NCI-H1105 (cell line): ENCODE measurements around the gene TSPAN18.

Experiments used
- DNase-seq: peaks from one replicate; lab custom pipeline; 2025; lab: John Stamatoyannopoulos, UW

The TSPAN18 gene

DNA sequence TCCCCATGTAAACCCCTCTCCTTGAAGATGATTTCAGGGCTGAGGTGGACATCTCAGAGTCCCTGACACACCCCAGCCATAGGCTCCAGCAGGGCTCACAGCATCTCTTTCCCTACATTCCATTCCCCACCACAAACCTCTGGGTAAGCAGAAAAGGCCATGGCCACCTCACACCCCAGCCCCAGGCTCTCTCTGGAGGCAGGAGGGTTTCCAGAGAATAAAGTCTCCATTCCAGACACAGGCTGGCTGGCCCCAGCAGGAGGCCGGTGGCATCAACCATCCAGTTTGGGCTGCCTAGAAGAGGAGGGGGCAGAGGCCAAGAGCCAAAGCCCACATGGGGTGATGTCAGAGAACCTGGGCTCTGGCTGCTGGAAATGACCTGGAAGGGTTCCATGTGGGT, 162.5 kb downstream of the TSPAN18 start:
- no peak for DNase-seq

DNA sequence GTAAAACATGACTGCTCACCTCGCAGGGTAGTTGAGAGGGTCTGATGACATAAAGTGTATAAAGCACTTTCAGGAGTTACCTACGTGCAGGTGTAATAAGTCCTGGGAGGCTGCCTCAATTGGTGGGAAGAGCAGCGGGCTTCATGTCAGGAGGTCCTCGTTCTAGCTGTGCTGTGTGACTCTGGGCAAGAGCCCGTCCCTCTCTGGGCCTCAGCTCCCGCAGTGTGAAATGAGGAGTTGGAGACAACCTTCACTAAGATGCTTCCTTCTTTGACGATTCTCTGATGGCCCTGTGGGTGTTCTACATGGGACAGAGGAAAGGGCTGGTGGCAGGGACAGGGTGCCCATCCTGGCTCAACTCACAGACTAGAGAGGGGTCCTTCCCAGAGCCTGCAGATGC, 166.1 kb downstream of the TSPAN18 start:
- no peak for DNase-seq

DNA sequence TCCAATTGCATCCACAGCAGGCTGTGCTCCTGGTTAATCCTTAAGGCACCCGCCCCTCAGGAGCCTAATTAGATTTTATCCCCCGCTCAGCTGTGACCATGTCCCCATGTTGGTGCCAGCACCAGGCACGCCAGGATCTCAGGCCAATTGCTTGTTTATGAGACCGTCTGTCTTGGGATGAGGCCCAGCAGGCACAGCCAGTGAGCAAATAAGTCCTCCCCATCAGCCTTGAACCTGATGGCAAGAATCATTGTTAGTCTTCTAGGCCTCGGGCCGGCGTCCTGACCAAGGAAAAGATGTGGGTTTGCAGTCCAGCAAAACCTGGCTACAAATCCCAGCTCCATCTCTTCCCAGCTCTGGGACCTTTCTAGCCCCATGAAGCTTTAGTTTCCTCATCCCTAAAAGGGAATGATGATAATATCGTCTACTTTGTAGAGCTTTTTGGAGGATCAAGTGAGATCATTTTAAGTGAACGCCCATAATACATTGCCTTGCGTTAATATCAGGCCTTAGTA, 166.6 kb downstream of the TSPAN18 start:
- no peak for DNase-seq

DNA sequence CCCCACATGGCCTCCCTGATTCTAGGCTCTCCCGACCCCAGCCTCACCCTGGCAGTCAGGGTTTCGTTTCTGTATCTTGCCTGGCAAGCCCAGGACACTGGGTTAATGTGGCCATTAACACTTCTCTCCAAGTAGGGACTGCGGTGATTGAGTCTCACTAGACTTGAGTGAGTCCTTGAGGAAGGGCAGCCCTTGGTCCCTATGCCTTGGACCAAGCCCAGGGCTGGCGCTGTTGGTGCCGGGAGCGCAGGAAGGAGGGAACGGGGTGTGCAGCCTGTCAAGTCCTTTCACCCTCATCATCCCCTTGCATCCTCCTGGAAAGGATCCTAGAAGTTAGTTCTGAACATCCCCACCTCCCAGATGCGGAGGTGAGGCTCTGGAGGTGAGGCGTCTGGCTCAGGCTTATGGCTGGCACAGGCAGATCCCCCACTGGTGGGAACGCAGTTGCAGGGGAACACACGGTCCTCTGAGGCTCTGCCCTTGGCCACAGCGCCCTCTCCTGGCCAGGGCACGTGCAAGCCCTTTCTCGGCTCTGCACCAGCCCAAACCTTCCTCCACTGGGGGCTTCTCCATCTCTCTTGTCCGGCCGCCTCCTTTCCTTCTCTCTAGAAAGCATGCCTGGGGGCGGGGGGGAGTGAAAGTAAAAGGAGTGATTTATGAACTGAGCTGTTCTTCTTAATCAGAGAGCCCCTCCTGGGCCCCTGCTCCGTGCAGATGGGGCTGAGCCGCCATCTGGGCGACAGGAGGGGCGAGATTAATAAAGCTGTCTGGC, 167.3 kb downstream of the TSPAN18 start:
- DNase-seq = peak; percentile 55

DNA sequence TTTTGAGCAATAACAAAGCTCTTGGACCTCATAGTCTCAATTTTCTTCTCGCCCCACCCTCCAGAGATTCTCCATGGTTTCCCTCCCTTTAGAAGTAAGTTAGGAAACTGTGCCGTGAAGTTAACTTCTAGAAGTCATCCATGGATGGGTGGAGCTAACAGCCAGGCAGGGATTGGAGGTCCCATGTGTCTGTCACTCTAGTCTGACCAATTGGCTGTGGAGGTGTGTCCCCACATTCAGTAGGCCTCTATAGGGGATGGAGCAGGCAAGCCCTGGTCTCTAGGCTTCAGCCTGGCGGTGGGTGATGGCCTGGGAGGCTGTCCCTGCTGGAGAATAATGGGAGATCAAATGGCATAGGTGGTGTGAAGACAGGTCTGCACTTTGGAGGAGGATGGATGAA, 173.2 kb downstream of the TSPAN18 start:
- DNase-seq = no peak

DNA sequence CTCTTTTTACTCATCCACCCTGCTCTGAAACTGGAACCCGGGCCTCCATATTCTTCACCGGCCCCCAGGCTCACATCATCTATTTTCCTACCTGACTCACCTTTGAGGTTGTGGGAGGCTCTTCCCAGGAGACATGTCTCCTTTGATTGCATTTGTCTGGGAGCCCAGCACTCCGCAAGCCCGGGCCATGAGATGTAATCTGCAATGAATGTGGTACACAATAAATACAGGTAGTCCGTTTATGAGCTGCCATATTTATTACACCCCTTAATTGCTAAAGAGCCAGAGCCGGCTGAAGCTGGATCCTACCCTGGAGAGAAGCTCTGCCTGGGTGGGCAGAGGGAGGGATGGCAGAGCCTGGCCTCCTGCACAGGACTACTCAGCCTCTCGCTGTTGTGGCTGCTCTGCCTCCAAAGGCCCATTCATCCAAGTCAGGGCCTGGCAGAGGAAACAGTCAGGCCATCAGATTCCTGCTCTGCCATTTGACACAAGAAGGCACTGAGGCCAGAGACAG, 174.4 kb downstream of the TSPAN18 start:
- DNase-seq = no peak

DNA sequence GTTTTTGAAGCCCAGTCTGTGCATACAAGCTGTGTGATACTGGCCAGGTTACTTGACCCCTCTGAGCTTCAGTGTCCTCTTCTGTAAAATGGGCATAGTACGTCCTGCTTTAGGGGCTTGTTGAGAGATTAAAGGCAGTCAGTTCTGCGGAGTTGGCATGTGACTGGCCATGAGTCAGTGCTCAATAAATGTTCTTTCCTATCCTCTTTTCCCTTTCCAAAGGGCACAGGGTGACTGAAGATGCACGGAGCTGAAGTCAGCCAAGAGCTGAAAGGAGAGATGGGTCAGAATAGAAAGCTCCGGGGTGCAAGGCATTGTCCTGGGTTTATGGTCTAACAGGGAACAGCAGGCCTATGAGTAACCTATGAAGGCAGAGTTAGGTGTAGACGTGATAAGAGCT, 175.0 kb downstream of the TSPAN18 start:
- no peak for DNase-seq

DNA sequence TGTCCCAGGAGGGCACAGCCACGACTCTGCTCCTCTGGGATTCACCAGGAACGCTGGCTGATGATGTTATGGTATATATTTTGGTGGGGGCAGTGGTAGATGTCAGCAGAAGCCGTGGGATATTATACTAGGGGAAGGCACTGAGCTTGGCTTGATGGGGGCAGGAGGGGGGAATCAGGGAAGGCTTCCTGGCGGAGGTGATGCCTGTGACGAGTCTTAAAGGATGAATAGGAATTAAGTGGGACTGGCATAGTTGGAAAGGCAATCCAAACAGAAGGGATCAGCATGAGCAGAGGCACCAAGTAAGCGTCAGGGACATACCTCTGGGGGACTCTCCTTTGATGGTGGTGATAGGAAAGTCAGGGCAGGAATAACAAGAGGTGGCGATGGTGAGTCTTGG, 176.3 kb downstream of the TSPAN18 start:
- no peak for DNase-seq

DNA sequence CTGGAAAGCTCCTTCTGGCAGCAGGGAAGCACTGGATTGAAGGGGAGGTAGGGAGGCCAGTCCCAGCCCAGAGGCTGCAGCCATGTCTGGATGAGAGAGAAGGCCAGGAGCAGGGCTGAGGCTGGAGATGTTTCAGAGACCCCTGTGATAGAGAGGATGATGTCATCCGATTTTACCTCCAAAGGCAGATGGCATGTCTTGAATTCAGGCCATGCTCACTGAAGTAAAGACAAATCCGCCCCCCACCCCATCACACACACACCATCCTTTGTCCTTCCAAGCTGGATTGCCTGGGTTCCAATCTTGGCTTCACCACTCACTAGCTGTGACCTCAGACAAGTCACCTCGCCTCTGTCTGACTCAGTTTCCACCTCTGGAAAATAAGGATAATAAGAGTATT, 176.8 kb downstream of the TSPAN18 start:
- no peak for DNase-seq

DNA sequence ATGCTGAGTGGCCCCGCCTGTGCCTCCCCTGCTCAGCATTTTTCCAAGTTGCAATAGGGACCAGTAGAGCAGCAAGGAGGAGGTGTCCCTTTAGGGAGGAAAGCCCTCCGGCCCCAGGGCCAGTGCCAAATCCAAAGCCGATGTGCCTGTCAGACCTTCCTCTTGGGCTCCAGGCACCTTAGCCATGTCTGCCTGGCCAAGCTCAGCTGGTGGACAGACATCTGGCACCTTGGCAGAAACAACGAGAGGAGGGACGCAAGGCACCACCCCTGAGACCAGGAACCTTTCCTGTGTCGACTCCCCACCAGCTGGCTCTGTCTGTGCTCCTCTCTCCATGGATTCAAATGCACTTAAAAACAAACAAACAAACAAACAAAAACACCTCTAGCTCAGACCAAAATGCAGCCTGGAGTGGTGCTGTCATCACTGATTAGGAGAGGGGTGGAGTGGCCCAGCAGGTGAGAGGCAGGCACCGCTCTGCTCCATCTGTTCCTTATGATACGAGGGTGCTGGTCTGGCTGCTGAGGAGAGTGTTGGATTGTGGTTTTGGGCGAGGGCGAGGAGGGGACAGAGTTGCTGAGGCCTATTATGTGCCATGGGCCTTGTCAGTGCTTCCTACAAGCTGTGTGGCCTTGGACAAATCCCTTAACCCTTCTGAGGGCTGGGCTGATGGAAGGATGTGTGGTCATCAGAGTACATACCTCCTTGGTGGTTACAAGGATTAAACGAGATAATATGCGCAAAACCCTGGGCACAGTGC, 177.7 kb downstream of the TSPAN18 start:
- no peak for DNase-seq

DNA sequence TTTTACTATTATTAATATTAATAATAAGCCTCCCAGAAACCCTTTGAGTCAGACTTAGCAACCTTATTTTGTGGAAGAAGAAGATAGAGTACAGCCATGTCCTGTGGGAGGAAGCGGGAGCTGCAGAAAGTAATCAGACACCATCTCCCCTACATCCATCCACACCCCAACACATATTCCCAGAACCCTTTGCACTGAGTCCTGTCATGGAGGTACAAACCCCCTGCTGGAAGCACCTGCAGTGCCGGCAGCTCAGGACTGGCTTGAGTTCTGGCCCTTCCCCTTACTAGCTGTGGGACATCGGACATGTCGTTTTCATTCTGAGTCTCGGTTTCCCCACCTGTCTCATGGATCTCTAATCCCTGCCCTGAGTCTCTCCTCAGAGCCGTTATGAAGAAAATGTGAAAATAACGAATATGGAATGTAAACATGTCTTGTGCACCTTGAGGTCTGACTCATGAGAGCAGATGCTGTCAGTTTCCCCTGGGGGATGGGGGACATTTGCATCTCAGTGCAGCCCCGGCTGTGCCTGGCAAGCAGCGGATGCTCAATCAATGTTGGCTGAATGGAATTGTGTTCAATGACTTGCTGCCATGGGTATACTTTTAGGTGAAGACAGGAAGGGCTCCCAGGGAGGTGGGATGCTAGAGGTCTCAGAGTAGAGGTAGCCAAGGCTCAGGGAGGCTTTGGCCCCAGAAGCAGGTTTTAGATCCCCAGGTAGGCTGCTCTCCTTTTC, 178.5 kb downstream of the TSPAN18 start:
- no peak for DNase-seq

DNA sequence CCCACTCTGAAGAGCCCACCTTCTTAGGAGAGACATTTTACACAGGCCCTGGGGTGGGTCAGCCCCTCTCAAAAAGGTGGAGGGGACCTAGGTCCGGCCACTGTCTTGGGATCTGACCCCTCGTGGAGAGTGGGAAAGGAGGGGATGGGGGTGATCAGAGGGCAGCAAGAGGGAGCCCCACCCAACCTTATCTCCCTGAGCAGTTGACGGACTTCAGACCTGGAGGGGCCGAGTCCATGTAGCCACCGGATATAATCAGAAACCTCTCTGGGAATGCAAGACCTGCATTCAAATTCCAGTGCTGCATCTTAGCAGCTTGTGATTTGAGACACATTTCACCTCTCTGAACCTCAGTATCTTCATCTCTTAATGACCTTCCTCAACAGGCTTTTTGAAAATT, 179.9 kb downstream of the TSPAN18 start:
- no peak for DNase-seq

DNA sequence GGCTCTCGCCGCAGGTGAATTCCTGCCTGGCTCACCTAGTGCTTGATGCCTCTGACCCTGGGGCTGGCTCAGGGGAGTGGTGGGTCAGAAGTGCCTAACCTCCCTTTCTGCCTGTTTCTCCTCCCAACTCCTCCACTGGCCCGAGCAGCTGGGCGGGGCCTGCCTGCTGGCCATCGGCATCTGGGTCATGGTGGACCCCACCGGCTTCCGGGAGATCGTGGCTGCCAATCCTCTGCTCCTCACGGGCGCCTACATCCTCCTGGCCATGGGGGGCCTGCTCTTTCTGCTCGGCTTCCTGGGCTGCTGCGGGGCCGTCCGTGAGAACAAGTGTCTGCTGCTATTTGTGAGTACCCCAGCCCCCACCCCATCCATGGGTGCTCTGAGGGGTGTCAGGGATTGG, 182.8 kb downstream of the TSPAN18 start:
- DNase-seq = no peak

DNA sequence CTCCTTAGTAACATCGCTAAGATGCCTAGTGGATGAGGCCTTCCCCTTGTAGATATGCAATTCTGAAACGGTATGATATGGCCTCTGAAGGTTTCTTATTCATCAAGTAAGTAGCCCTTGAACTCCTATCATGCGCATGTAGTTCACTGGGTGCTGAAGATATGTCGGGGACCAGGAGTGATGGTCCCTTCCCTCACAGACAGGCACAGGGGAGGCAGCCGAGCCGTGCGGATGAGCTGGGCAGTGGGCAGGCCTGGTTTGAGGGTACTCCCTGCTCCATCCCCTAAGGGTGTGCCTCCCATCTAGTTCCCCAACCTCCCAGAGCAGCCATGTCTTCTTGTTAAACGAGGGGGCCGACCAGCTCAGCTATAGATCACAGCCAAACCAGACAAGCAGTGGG, 183.8 kb downstream of the TSPAN18 start:
- no peak for DNase-seq

DNA sequence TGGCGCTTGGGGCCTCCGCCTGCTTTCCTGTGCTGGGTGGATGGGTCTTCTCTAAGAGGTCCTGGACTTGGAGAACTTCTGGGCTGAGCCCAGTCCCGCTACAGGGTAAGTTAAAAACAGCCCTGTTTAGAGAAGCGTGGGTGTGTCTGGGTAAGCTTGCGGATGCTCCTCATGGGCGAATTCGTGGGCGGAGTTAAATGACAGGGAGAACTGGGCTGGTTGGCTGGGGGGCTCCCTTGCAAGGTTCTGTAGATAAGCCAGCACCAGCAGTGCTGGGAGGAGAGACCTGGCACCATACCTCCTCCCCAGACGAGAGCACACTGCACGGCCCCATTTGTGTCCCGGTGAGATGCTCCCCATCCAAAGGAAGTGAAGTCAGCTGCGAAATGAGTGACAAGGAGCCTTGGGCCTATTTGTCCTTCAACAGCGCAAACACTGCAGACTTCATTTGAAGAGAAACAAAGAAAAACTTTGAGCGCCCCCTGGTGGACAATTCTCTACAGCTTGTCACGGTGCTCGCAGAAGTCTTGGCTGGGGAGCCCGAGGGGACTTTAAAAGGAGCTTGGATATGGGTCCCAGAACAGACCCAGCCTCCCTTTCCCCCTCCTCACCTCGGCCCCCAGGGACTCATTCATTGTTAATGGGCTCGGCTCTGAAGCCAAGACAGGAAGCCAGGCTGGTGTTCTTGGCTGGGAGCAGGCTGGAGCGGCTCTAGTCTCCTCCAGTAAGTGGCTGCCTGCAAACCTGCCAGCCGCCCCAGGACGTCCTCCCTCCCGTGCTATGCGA, 184.5 kb downstream of the TSPAN18 start:
- DNase-seq = peak; percentile 75

DNA sequence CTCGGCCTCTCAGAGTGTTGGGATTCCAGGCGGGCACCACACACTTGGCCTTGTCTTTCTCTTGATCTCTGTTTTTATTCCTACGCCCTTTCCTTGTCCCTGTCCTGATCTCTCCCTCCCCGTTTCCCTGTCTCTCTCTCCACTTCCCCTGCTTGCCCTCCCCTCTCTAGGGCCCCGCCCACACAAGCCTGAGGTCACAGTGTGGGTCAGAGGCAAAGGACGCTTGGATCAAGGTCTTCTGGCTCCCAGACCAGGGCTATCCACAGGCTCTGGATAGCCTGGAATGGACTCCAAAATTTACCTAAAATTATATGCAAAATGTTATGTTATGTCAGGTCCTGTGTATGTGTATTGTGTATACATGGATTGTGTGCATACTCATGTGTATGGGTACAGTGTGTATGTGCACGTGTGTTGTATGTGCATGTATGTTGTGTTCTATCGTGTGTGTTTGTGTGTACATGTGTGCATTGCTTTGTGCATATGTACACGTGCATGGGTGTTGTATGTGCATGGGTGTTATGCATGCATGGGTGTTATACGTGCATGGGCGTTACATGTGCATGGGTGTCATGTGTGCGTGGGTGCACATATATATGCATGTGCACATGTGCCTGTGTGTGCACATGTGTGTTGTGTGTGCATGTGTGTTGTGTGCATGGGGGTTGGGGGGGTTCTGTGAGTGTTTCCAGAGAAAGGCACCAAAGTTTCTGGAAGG, 185.7 kb downstream of the TSPAN18 start:
- DNase-seq = no peak

DNA sequence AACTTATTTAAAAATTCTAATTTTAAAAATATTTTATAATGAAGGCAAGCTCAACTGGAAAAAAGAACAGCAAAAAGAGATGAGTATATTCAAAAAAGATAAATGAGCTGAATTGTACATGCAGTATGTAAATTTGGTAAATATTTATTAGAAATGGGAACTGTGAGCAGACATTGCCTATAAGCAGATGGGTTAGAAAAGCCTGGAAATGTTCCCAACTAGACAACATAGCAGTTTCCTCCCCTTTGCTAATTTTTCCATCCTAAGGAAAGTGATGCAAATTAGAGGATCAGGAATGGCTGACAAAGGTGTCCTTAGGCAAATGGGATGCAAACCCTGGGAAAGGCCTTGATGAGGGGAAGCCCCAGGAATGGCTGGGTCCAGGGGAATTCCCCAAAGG, 186.7 kb downstream of the TSPAN18 start:
- no peak for DNase-seq

DNA sequence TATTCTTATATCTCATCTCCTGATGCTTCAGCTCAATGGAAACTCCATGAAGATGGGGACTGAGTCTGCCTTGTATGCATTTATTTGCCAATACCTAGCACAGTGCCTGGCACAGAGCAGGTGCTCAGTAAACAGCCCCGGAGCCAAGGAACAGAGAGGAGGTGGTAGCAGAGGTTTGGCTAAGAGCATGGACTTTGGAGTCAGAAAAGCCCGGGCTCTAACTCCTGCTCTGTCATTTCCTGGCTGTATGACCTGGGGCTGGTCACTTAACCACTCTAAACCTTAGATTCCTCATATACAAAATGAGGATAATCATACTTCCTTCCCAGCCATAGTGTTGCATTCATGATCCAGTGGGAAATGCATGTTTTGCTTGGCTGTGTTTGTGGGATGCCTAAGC, 187.3 kb downstream of the TSPAN18 start:
- no peak for DNase-seq

DNA sequence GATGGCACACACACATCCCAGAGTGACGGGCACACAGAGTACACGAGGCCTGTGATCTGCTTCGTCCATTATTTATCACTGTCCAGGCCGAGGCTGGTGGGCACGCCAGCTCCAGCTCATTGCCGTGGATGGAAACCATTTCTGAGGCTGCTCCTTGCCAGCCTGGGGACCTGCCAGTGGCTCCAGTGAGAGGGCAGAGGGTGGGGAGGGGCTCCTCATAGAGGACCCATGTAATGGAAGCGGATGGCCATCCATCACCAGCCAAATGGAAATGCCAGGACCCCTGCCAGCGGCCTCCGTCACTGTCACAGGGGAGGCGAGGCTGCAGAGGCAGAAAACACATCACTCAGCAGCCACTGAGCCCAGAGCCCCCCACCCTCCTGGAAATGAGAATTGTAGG, 188.2 kb downstream of the TSPAN18 start:
- no peak for DNase-seq

DNA sequence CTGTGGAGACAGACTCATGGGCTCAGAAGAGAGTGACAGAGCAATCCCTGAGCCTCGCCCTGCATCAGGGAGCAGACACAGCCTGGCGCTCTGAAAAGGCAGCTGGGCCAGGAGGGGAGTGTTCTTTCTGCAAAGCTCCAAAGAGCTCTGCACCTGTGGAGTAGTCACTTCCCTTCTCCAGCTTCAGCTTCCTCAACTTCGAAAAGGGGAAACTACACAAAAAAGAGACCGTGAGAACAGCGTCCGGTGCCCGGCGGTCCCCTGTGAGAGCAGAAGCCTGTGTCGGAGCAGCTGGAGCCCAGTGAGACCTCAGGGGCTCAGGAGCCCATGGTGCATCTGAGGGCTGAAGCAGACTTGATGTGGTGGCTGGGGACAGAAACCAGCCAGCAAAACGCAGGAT, 188.9 kb downstream of the TSPAN18 start:
- no peak for DNase-seq

DNA sequence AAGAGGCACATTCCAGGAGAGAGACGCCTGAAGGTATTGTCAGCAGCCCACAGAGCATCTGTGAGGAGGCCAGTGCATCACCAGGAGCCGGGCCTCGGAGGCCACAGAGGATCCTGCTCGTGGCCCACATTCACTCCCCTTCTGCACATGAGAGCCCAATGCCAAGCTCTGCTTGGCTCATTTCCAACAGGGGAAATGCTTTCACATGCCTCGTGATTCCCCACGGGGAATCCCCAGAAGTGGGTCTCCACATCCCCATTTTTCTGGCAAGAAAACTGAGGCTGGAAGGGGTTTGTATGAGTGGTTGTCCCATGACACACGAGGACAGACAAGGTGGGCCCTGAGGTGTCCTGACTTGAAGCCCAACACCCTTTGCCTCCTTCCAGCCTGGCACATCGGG, 189.6 kb downstream of the TSPAN18 start:
- no peak for DNase-seq
